ENCODE data around the gene TLR2.

TLR2 gene

GRCh38 chr4:153643406-153644383 lies 40.4 kb upstream of the TLR2 start:
- Histone ChIP-seq H3K4me1 (ENCODE audit: low read length) (peaks cover 26% of the 10 kb centered on the region), H3K4me3 (ENCODE audit: low read length) (no peak overlapping the region), H3K27ac (ENCODE audit: low read length) (no peak overlapping the region), H3K27me3 (ENCODE audit: low read depth, low read length) (no peaks in the 10 kb centered on the region), H4K20me1 (ENCODE audit: insufficient read depth, low read length) (no peaks in the 10 kb centered on the region), H3K9me3 (ENCODE audit: insufficient read depth, low read length) (peaks cover 5% of the 10 kb centered on the region; the same call in 1 of the 2 replicates), H3K79me2 (ENCODE audit: low read length) (no peaks in the 10 kb centered on the region), H3K4me2 (ENCODE audit: low read length) (peak overlapping the region; percentile 11), H3K36me3 (replicated peaks; ENCODE audit: low read depth, low read length) (no peaks in the 10 kb centered on the region), H3K9ac (ENCODE audit: low read length) (0 out of 2 replicates have a peak overlapping the region, but pooled peaks have one; percentile 1), H2AFZ (ENCODE audit: low read depth, low read length) (no peak overlapping the region)
- TF ChIP-seq CTCF (IDR thresholded peaks at IDR 0.05; ENCODE audit: low read depth, low read length) (peak; percentile 92), EZH2phosphoT487 (IDR thresholded peaks at IDR 0.05; ENCODE audit: low read depth) (no peak)

- Histone ChIP-seq H3K27ac (ENCODE audit: low read length) (no peak overlapping the region), H3K36me3 (replicated peaks; ENCODE audit: low read depth, low read length) (no peaks in the 10 kb centered on the region), H3K27me3 (ENCODE audit: low read depth, low read length) (no peaks in the 10 kb centered on the region), H3K9ac (ENCODE audit: low read length) (no peak overlapping the region), H3K4me2 (ENCODE audit: low read length) (no peak overlapping the region), H3K4me1 (ENCODE audit: low read length) (peaks cover 26% of the 10 kb centered on the region), H2AFZ (ENCODE audit: low read depth, low read length) (no peak overlapping the region), H3K9me3 (ENCODE audit: insufficient read depth, low read length) (peaks cover 5% of the 10 kb centered on the region; the same call in 1 of the 2 replicates), H4K20me1 (ENCODE audit: insufficient read depth, low read length) (no peaks in the 10 kb centered on the region), H3K4me3 (ENCODE audit: low read length) (no peak overlapping the region), H3K79me2 (ENCODE audit: low read length) (no peaks in the 10 kb centered on the region)
- TF ChIP-seq CTCF (IDR thresholded peaks at IDR 0.05; ENCODE audit: low read depth, low read length) (peak; percentile 50), EZH2phosphoT487 (IDR thresholded peaks at IDR 0.05; ENCODE audit: low read depth) (no peak)
These were observed 38.9 kb upstream of the TLR2 start for GRCh38 chr4:153645183-153645582.

GRCh38 chr4:153646261-153646660 lies 37.8 kb upstream of the TLR2 start:
- Histone ChIP-seq H3K27ac (ENCODE audit: low read length) (no peak overlapping the region), H3K9ac (ENCODE audit: low read length) (no peak overlapping the region), H3K4me2 (ENCODE audit: low read length) (no peak overlapping the region), H3K79me2 (ENCODE audit: low read length) (no peaks in the 10 kb centered on the region), H3K36me3 (replicated peaks; ENCODE audit: low read depth, low read length) (no peaks in the 10 kb centered on the region), H3K4me3 (ENCODE audit: low read length) (no peak overlapping the region), H3K9me3 (ENCODE audit: insufficient read depth, low read length) (peaks cover 5% of the 10 kb centered on the region; the same call in 1 of the 2 replicates), H3K4me1 (ENCODE audit: low read length) (peaks cover 26% of the 10 kb centered on the region), H4K20me1 (ENCODE audit: insufficient read depth, low read length) (no peaks in the 10 kb centered on the region), H2AFZ (ENCODE audit: low read depth, low read length) (no peak overlapping the region), H3K27me3 (ENCODE audit: low read depth, low read length) (no peaks in the 10 kb centered on the region)
- TF ChIP-seq EZH2phosphoT487 (IDR thresholded peaks at IDR 0.05; ENCODE audit: low read depth) = no peak
- no peak for TF ChIP-seq CTCF (IDR thresholded peaks at IDR 0.05; ENCODE audit: low read depth, low read length)

GRCh38 chr4:153646978-153647377 lies 37.1 kb upstream of the TLR2 start:
- TF ChIP-seq CTCF (IDR thresholded peaks at IDR 0.05; ENCODE audit: low read depth, low read length) (no peak), EZH2phosphoT487 (IDR thresholded peaks at IDR 0.05; ENCODE audit: low read depth) (no peak)
- Histone ChIP-seq H3K27ac (ENCODE audit: low read length) (no peak overlapping the region), H4K20me1 (ENCODE audit: insufficient read depth, low read length) (no peaks in the 10 kb centered on the region), H3K27me3 (ENCODE audit: low read depth, low read length) (no peaks in the 10 kb centered on the region), H3K36me3 (replicated peaks; ENCODE audit: low read depth, low read length) (no peaks in the 10 kb centered on the region), H3K4me2 (ENCODE audit: low read length) (no peak overlapping the region), H3K9me3 (ENCODE audit: insufficient read depth, low read length) (peaks cover 5% of the 10 kb centered on the region; the same call in 1 of the 2 replicates), H3K79me2 (ENCODE audit: low read length) (no peaks in the 10 kb centered on the region), H3K9ac (ENCODE audit: low read length) (no peak overlapping the region), H2AFZ (ENCODE audit: low read depth, low read length) (no peak overlapping the region), H3K4me3 (ENCODE audit: low read length) (no peak overlapping the region), H3K4me1 (ENCODE audit: low read length) (peaks cover 22% of the 10 kb centered on the region)

Data from OCI-LY3 (cell line).